GM12878 (cell line): ENCODE data around the gene CD38. TPM values are rescaled to one million over a fixed set of nuclear protein-coding genes. Genes with fewer than 3 reads are reported as not detected.
A peak's percentile ranks its signal among the peaks of the same experiment; 100 is the strongest.

Experiments
- BACH1 ChIP-seq: fragments of 450-650 bp; IDR thresholded peaks from 2 replicates; pipeline ENCODE4 v1.6.1; 2017; ENCODE audit warnings: mild to moderate bottlenecking, borderline replicate concordance
- CHD2 ChIP-seq: IDR thresholded peaks from 2 replicates; pipeline ENCODE4 v1.6.1; 2011; ENCODE audit warnings: low read depth, low read length, improper control_type of control experiment, borderline replicate concordance
- DPF2 ChIP-seq: fragments of 450-650 bp; IDR thresholded peaks from 2 replicates; pipeline ENCODE4 v1.6.1; 2017; ENCODE audit warnings: mild to moderate bottlenecking
- EED ChIP-seq: sonication (generic); IDR thresholded peaks from 2 replicates; pipeline ENCODE4 v1.6.1; 2016; ENCODE audit warnings: antibody characterized with exemption, low read depth
- IRF4 ChIP-seq: IDR thresholded peaks from 2 replicates; pipeline ENCODE4 v1.6.1; 2011; ENCODE audit warnings: low read depth, low read length
- JUND ChIP-seq: IDR thresholded peaks from 2 replicates; pipeline ENCODE4 v1.6.1; 2012; ENCODE audit warnings: low read depth, mild to moderate bottlenecking, low read length, improper control_type of control experiment, moderate library complexity
- KDM1A ChIP-seq: fragments of 200-600 bp; sonication (generic); IDR thresholded peaks from 2 replicates; pipeline ENCODE4 v1.6.1; 2016; ENCODE audit warnings: borderline replicate concordance
- MEF2A ChIP-seq: IDR thresholded peaks from 2 replicates; pipeline ENCODE4 v1.6.1; 2011; ENCODE audit warnings: low read depth, mild to moderate bottlenecking, low read length, moderate library complexity; ENCODE audit not compliant: insufficient read depth
- MEF2B ChIP-seq: fragments of 450-650 bp; IDR thresholded peaks from 2 replicates; pipeline ENCODE4 v1.6.1; 2018; ENCODE audit warnings: mild to moderate bottlenecking, moderate library complexity; ENCODE audit not compliant: partially characterized antibody, poor library complexity, severe bottlenecking
- NR2C2 ChIP-seq: IDR thresholded peaks from 2 replicates; pipeline ENCODE4 v1.6.1; 2011; ENCODE audit warnings: borderline replicate concordance, low read depth; ENCODE audit not compliant: control insufficient read depth, insufficient read length
- RBBP5 ChIP-seq: fragments of 200-600 bp; sonication (generic); conservative IDR thresholded peaks from 2 replicates; pipeline ENCODE4 v1.6.1; 2016
- RELB ChIP-seq: fragments of 450-650 bp; IDR thresholded peaks from 2 replicates; pipeline ENCODE4 v1.6.1; 2017; ENCODE audit warnings: low read depth, mild to moderate bottlenecking, moderate library complexity
- RUNX3 ChIP-seq: IDR thresholded peaks from 2 replicates; pipeline ENCODE4 v1.6.1; 2012; ENCODE audit warnings: low read length, inconsistent platforms
- SMARCA5 ChIP-seq: fragments of 450-650 bp; IDR thresholded peaks from 2 replicates; pipeline ENCODE4 v1.6.1; 2017; ENCODE audit warnings: mild to moderate bottlenecking
- SREBF1 ChIP-seq: IDR thresholded peaks from 2 replicates; pipeline ENCODE4 v1.6.1; 2012; ENCODE audit warnings: mild to moderate bottlenecking, low read length
- TCF3 ChIP-seq: IDR thresholded peaks from 2 replicates; pipeline ENCODE4 v1.6.1; 2012; ENCODE audit warnings: low read depth, mild to moderate bottlenecking, low read length, borderline replicate concordance; ENCODE audit not compliant: insufficient read depth
- USF2 ChIP-seq: IDR thresholded peaks from 2 replicates; pipeline ENCODE4 v1.6.1; 2011; ENCODE audit warnings: low read depth, low read length, improper control_type of control experiment, borderline replicate concordance
- YY1 ChIP-seq: IDR thresholded peaks from 2 replicates; pipeline ENCODE4 v1.6.1; 2011; ENCODE audit warnings: low read depth, mild to moderate bottlenecking, low read length
- ZNF274 ChIP-seq: IDR thresholded peaks from one replicate; pipeline ENCODE4 v1.8.0; 2011; ENCODE audit not compliant: insufficient read length, insufficient read depth
- ZSCAN29 ChIP-seq: fragments of 450-650 bp; IDR thresholded peaks from 2 replicates; pipeline ENCODE4 v1.6.1; 2017; ENCODE audit warnings: mild to moderate bottlenecking, moderate library complexity
- ZZZ3 ChIP-seq: IDR thresholded peaks from 2 replicates; pipeline ENCODE4 v1.6.1; 2011; ENCODE audit warnings: low read depth; ENCODE audit not compliant: control insufficient read depth, insufficient read length
- polyA plus RNA-seq, 11 experiments: library from polyadenylated mRNA; depleted of rRNA in 4 of 11; unstranded in 6 of 11; stranded (reverse) in 5 of 11; fragments of >200 nt; fragmentation: Nextera tagmentation in 4 of 11; fragmentation: Illumina TruSeq in 1 of 11; extraction: Ambion mirVana in 4 of 11; extraction: Trizol in 1 of 11; gene quantifications; 1 replicate in 1 of 11; 2 replicates in 10 of 11; pipeline versions ENCODE4 v1.2.1 to v1.2.3, GENCODE V29; 2011 to 2016; ENCODE audit warnings: inconsistent platforms in 2 of 11, missing spikeins in 2 of 11, low read depth in 1 of 11
- total RNA-seq, 4 experiments: library from RNA; depleted of rRNA in 3 of 4; stranded (reverse); fragments of >200 nt in 3 of 4; fragmentation: Illumina TruSeq in 1 of 4; extraction: Trizol in 1 of 4; gene quantifications; 2 replicates each; pipeline versions ENCODE4 v1.2.1 to v1.2.3, GENCODE V29; 2013 to 2021
- TF ChIP-seq, protein P1 (sequence below): fragments of 450-650 bp; IDR thresholded peaks from 2 replicates; pipeline ENCODE4 v1.6.1; 2017; ENCODE audit warnings: mild to moderate bottlenecking, moderate library complexity
- TF ChIP-seq, protein P2 (sequence below): fragments of 450-650 bp; formaldehyde crosslinking; IDR thresholded peaks from 2 replicates; pipeline ENCODE4 v1.4.0; 2022; ENCODE audit warnings: mild to moderate bottlenecking, moderate library complexity

Gene CD38
- total and polyA plus RNA-seq, 10 of the 15 experiments (the other 5 are each of a cell fraction or from before 2014, with no cell fraction given): 3.5 to 39.8 (median 12.7) TPM

DNA sequence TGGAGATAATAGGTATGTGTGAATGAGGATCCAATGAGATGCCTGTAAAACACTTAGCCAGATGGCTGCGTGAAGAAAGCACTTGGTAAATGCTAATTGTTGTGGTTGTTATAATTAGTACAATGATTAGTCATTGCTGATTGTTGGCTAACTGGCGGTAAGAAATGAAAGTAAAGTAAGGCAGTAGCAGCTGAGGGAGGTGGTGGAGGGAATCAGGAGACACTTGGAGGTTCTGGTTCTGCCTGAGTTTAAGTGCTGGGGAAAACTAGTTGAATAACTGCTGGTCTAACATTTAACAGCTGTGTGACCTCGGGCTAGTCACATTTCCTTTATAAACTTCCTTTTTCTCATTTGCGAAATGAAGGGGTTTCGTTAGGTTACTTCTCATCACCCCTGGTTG lies 30.9 kb downstream of the CD38 start (continued):
- TF ChIP-seq DPF2: peak; percentile 91
- TF ChIP-seq TCF3: 0 out of 2 replicates have a peak, but pooled peaks have one; percentile 22
- TF ChIP-seq, protein P1, sequence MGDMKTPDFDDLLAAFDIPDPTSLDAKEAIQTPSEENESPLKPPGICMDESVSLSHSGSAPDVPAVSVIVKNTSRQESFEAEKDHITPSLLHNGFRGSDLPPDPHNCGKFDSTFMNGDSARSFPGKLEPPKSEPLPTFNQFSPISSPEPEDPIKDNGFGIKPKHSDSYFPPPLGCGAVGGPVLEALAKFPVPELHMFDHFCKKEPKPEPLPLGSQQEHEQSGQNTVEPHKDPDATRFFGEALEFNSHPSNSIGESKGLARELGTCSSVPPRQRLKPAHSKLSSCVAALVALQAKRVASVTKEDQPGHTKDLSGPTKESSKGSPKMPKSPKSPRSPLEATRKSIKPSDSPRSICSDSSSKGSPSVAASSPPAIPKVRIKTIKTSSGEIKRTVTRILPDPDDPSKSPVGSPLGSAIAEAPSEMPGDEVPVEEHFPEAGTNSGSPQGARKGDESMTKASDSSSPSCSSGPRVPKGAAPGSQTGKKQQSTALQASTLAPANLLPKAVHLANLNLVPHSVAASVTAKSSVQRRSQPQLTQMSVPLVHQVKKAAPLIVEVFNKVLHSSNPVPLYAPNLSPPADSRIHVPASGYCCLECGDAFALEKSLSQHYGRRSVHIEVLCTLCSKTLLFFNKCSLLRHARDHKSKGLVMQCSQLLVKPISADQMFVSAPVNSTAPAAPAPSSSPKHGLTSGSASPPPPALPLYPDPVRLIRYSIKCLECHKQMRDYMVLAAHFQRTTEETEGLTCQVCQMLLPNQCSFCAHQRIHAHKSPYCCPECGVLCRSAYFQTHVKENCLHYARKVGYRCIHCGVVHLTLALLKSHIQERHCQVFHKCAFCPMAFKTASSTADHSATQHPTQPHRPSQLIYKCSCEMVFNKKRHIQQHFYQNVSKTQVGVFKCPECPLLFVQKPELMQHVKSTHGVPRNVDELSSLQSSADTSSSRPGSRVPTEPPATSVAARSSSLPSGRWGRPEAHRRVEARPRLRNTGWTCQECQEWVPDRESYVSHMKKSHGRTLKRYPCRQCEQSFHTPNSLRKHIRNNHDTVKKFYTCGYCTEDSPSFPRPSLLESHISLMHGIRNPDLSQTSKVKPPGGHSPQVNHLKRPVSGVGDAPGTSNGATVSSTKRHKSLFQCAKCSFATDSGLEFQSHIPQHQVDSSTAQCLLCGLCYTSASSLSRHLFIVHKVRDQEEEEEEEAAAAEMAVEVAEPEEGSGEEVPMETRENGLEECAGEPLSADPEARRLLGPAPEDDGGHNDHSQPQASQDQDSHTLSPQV: no peak
- TF ChIP-seq YY1: no peak
- no peak for TF ChIP-seq ZZZ3
- 0 out of 2 replicates have a peak, but pooled peaks have one; percentile 43 for TF ChIP-seq IRF4
- TF ChIP-seq RBBP5: no peak
- peak; percentile 88 for TF ChIP-seq RUNX3
- TF ChIP-seq, protein P2, sequence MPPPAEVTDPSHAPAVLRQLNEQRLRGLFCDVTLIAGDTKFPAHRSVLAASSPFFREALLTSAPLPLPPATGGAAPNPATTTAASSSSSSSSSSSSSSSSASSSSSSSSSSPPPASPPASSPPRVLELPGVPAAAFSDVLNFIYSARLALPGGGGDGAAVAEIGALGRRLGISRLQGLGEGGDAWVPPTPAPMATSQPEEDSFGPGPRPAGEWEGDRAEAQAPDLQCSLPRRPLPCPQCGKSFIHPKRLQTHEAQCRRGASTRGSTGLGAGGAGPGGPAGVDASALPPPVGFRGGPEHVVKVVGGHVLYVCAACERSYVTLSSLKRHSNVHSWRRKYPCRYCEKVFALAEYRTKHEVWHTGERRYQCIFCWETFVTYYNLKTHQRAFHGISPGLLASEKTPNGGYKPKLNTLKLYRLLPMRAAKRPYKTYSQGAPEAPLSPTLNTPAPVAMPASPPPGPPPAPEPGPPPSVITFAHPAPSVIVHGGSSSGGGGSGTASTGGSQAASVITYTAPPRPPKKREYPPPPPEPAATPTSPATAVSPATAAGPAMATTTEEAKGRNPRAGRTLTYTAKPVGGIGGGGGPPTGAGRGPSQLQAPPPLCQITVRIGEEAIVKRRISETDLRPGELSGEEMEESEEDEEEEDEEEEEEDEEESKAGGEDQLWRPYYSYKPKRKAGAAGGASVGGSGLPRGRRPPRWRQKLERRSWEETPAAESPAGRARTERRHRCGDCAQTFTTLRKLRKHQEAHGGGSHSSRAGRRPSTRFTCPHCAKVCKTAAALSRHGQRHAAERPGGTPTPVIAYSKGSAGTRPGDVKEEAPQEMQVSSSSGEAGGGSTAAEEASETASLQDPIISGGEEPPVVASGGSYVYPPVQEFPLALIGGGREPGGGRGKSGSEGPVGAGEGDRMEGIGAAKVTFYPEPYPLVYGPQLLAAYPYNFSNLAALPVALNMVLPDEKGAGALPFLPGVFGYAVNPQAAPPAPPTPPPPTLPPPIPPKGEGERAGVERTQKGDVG (CRISPR knock-in tag): no peak
- TF ChIP-seq ZSCAN29: no peak
- TF ChIP-seq USF2: no peak
- peak; percentile 77; the same call in 1 of the 2 replicates for TF ChIP-seq RELB
- TF ChIP-seq ZNF274: no peak
- no peak for TF ChIP-seq SMARCA5
- TF ChIP-seq EED: no peak
- TF ChIP-seq MEF2A: no peak
- TF ChIP-seq KDM1A: no peak
- TF ChIP-seq CHD2: no peak; the same call in 1 of the 2 replicates
- TF ChIP-seq MEF2B: peak; percentile 62
- no peak for TF ChIP-seq JUND
- TF ChIP-seq BACH1: peak; percentile 68; the same call in 1 of the 2 replicates
- TF ChIP-seq NR2C2: no peak
- no peak for TF ChIP-seq SREBF1
